ENCODE results near the gene CYRIA. TPM values are rescaled to one million over a fixed set of nuclear protein-coding genes. Genes with fewer than 3 reads are reported as not detected.

CYRIA gene
- total RNA-seq, 4 donors from 2014 or later: 3.3 to 8.0 (median 4.5) TPM

GRCh38 chr2:16643099-16643498, 22.5 kb downstream of the CYRIA start:
- Histone ChIP-seq H3K4me3 (no peak overlapping the region), H3K27ac (no peak overlapping the region), H3K27me3 (no peaks in the 10 kb centered on the region), H3K9me3 (no peaks in the 10 kb centered on the region), H3K36me3 (no peaks in the 10 kb centered on the region), H3K4me1 (peaks cover 52% of the 10 kb centered on the region in 2 donors)
- intact Hi-C loops (cut with DNase I; ENCODE audit: low total_unique reads): no loop called here
- ATAC-seq (no peak), DNase-seq (no peak)
- in situ Hi-C loops (cut with MboI; ENCODE audit: low sequenced_read_pairs in 4 of 4): no loop called here
- TF ChIP-seq POLR2A (IDR thresholded peaks at IDR 0.05): no peak

- no peaks in the 10 kb centered on the region for H3K27me3 ChIP-seq
- TF ChIP-seq, protein P1, sequence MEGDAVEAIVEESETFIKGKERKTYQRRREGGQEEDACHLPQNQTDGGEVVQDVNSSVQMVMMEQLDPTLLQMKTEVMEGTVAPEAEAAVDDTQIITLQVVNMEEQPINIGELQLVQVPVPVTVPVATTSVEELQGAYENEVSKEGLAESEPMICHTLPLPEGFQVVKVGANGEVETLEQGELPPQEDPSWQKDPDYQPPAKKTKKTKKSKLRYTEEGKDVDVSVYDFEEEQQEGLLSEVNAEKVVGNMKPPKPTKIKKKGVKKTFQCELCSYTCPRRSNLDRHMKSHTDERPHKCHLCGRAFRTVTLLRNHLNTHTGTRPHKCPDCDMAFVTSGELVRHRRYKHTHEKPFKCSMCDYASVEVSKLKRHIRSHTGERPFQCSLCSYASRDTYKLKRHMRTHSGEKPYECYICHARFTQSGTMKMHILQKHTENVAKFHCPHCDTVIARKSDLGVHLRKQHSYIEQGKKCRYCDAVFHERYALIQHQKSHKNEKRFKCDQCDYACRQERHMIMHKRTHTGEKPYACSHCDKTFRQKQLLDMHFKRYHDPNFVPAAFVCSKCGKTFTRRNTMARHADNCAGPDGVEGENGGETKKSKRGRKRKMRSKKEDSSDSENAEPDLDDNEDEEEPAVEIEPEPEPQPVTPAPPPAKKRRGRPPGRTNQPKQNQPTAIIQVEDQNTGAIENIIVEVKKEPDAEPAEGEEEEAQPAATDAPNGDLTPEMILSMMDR (IDR thresholded peaks at IDR 0.05 in 4 of 5, conservative IDR thresholded peaks at IDR 0.05 in 1 of 5): no peak
- no peak for TF ChIP-seq POLR2A (IDR thresholded peaks at IDR 0.05)
- H3K36me3 ChIP-seq: no peaks in the 10 kb centered on the region
- DNase-seq (no peak), ATAC-seq (no peak)
- H3K4me1 ChIP-seq: peaks cover 49 to 52% of the 10 kb centered on the region in 2 donors
- H3K9me3 ChIP-seq: no peaks in the 10 kb centered on the region
- H3K27ac ChIP-seq: peak overlapping the region in 1 of 4 donors; percentile 12
- in situ Hi-C loops (cut with MboI; ENCODE audit: low sequenced_read_pairs in 4 of 4): no loop called here
- H3K4me3 ChIP-seq: no peak overlapping the region
- intact Hi-C loops (cut with DNase I; ENCODE audit: low total_unique reads): no loop called here
Measured at GRCh38 chr2:16642088-16642487, 23.5 kb downstream of the CYRIA start.

DNA sequence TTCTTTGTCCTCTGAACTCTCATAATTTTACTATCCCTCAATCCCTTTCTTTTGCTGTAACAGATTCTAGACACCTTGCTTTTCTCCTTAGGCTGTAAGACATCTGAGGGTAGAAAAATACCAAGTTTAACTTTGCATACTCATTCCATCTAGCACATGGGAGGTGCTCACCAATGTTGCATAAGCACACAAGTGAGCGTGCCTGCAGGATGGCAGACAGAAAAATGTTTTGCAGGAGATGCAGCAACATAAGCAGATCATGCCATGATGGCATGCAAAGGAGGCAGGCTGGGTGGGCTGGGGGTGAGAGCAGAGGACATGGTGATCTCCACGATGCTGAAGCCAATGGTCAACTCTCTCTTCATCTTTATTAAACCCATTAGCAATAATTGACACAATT, 24.1 kb downstream of the CYRIA start:
- H3K4me3 ChIP-seq: no peak overlapping the region
- in situ Hi-C loops (cut with MboI; ENCODE audit: low sequenced_read_pairs in 4 of 4) (no loop called here), intact Hi-C loops (cut with DNase I; ENCODE audit: low total_unique reads) (no loop called here)
- H3K9me3 ChIP-seq: no peaks in the 10 kb centered on the region
- H3K27ac ChIP-seq: peak overlapping the region; percentile 45 to 80 (median 64)
- TF ChIP-seq POLR2A (IDR thresholded peaks at IDR 0.05): no peak
- TF ChIP-seq, protein P1 (IDR thresholded peaks at IDR 0.05 in 4 of 5, conservative IDR thresholded peaks at IDR 0.05 in 1 of 5): no peak
- ATAC-seq: no peak
- peaks cover 49 to 55% of the 10 kb centered on the region in 2 donors for H3K4me1 ChIP-seq
- no peak for DNase-seq
- H3K36me3 ChIP-seq: no peaks in the 10 kb centered on the region
- H3K27me3 ChIP-seq: no peaks in the 10 kb centered on the region

DNA sequence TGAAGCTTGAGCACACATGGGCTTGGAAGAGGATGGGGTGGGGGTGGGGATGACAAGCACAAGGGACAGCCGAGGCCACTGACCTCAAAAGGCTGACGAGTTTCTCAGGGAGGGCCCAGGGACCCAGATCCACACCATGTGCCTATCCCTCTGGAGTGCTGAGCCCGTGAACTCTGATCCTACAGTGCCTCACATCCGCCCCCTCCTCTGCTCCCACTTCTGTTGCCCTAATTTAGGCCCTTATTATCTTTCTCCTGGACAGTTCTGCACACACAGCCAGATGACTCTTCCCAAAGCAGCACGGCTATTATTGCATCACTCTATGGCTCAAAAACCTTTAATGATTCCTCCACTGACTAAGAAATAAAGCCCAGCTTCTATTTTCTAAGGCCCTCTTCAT, 24.8 kb downstream of the CYRIA start:
- TF ChIP-seq, protein P1 (IDR thresholded peaks at IDR 0.05 in 4 of 5, conservative IDR thresholded peaks at IDR 0.05 in 1 of 5): no peak
- TF ChIP-seq POLR2A (IDR thresholded peaks at IDR 0.05): no peak
- ATAC-seq (peak; percentile 69 to 80), DNase-seq (peak in 1 of 2 donors; percentile 24)
- Histone ChIP-seq H3K36me3 (no peaks in the 10 kb centered on the region), H3K27me3 (no peaks in the 10 kb centered on the region), H3K27ac (peak overlapping the region; percentile 45 to 80 (median 64)), H3K4me3 (no peak overlapping the region), H3K9me3 (no peaks in the 10 kb centered on the region), H3K4me1 (peaks cover 51 to 62% of the 10 kb centered on the region in 2 donors)
- in situ Hi-C loops (cut with MboI; ENCODE audit: low sequenced_read_pairs in 4 of 4): no loop called here
- intact Hi-C loops (cut with DNase I; ENCODE audit: low total_unique reads): no loop called here

DNA sequence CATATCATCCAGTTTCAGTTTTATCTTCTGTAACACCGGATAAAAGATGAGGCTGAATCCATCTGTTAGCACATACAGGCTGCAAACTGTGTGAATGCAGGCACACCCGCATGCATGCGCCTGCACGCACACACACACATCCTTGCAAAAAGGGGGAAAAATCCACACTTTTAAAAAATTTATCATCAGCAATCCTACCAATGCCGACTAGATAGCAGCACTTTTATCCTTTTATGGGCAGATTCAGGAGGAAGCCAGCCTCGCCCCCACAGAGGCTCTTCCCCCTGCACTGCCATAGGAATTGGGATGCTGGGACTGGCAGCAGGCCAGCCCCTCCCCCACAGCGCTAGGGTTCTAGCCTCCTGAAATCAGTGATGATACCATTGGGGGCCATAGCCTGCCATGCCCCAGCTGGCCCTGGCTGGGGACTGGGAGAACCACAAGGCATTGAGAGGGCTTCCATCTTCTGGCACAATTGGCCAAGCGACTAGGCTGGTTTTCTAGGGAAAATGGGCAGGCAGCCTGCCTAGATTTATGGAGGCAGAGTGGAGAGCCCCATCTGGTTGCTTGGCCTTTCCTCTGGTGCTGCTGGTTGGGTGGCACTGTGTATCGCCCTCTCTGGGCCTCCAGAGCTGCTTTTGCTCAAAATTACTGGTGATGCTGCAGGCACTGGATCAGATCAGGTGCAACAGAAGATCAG, 25.5 kb downstream of the CYRIA start:
- Histone ChIP-seq H3K27me3 (no peaks in the 10 kb centered on the region), H3K4me1 (peaks cover 51 to 66% of the 10 kb centered on the region in 2 donors), H3K36me3 (no peaks in the 10 kb centered on the region), H3K27ac (peak overlapping the region in 3 of 4 donors; percentile 45 to 80 (median 68)), H3K9me3 (no peaks in the 10 kb centered on the region), H3K4me3 (no peak overlapping the region)
- DNase-seq (no peak), ATAC-seq (no peak)
- in situ Hi-C loops (cut with MboI; ENCODE audit: low sequenced_read_pairs in 4 of 4) (no loop called here), intact Hi-C loops (cut with DNase I; ENCODE audit: low total_unique reads) (no loop called here)
- TF ChIP-seq, protein P1 (IDR thresholded peaks at IDR 0.05 in 4 of 5, conservative IDR thresholded peaks at IDR 0.05 in 1 of 5): no peak
- no peak for TF ChIP-seq POLR2A (IDR thresholded peaks at IDR 0.05)
